ENCODE measurements around the gene UGT8. TPM values are rescaled to one million over a fixed set of nuclear protein-coding genes. Genes with fewer than 3 reads are reported as not detected.

Gene UGT8
- total and polyA plus RNA-seq, 3 donors from 2014 or later, result 4.1 to 6.9 (median 5.6) TPM

DNA sequence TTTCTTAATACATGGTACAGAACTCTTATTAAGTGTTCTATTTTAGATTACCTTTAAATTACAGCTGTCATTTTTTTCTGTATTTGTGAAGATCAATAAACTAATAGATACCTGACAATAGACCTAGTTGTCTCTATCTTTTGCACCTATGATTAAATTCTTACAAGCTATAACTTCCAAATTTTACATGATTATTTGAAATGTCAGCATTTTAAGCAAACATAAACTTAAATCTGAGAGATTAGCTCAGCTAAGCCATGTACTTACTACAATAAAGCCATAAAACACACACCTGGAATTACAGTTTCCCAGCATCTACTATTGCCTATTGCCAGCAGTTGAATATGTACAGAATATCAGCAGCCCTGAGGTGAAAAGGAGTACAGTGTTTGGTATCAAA is 118.8 kb downstream of the UGT8 start:
- Histone ChIP-seq H3K27ac (no peak overlapping the region), H3K9me3 (no peaks in the 10 kb centered on the region), H3K4me3 (no peak overlapping the region), H3K27me3 (no peaks in the 10 kb centered on the region), H3K4me1 (no peaks in the 10 kb centered on the region), H3K36me3 (ENCODE audit: low read depth, missing control alignments) (no peaks in the 10 kb centered on the region)
- intact Hi-C loops (cut with DNase I; ENCODE audit: low total_unique reads), result no loop called here
- TF ChIP-seq, protein P1, sequence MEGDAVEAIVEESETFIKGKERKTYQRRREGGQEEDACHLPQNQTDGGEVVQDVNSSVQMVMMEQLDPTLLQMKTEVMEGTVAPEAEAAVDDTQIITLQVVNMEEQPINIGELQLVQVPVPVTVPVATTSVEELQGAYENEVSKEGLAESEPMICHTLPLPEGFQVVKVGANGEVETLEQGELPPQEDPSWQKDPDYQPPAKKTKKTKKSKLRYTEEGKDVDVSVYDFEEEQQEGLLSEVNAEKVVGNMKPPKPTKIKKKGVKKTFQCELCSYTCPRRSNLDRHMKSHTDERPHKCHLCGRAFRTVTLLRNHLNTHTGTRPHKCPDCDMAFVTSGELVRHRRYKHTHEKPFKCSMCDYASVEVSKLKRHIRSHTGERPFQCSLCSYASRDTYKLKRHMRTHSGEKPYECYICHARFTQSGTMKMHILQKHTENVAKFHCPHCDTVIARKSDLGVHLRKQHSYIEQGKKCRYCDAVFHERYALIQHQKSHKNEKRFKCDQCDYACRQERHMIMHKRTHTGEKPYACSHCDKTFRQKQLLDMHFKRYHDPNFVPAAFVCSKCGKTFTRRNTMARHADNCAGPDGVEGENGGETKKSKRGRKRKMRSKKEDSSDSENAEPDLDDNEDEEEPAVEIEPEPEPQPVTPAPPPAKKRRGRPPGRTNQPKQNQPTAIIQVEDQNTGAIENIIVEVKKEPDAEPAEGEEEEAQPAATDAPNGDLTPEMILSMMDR (IDR thresholded peaks at IDR 0.05), result no peak
- no peak for TF ChIP-seq POLR2A (IDR thresholded peaks at IDR 0.05)
- DNase-seq, result no peak

DNA sequence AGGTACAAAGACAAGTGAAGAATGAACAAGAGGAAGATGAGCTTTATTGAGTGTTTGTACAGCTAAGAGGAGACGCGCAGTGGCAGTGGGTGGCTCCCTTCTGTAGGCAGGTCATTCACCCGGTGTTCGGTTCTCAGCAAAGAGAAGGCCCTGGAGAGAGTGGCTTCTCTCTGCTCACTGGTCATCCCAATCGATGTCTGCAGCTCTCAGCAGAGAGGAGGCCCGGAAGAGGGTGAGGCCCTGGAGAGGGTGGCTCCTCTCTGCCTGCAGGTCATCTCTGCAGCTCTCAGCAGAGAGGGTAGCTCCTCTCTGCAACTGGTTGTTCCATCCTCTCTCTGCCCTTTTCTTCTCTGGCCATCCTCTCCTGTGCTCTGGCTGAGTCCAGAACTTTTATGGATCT is 126.5 kb downstream of the UGT8 start:
- H3K27ac ChIP-seq, result no peak overlapping the region
- no peak overlapping the region for H3K4me3 ChIP-seq
- H3K9me3 ChIP-seq, result no peaks in the 10 kb centered on the region
- no peaks in the 10 kb centered on the region for H3K36me3 ChIP-seq (ENCODE audit: low read depth, missing control alignments)
- H3K27me3 ChIP-seq, result no peaks in the 10 kb centered on the region
- 59 to 64% methylated on average over 6 of the region's 6 CpGs for WGBS, 2 donors
- no peaks in the 10 kb centered on the region for H3K4me1 ChIP-seq
- TF ChIP-seq, protein P1 (IDR thresholded peaks at IDR 0.05), result no peak
- no peak for TF ChIP-seq POLR2A (IDR thresholded peaks at IDR 0.05)
- intact Hi-C loops (cut with DNase I; ENCODE audit: low total_unique reads), result no loop called here
- DNase-seq, result no peak

DNA sequence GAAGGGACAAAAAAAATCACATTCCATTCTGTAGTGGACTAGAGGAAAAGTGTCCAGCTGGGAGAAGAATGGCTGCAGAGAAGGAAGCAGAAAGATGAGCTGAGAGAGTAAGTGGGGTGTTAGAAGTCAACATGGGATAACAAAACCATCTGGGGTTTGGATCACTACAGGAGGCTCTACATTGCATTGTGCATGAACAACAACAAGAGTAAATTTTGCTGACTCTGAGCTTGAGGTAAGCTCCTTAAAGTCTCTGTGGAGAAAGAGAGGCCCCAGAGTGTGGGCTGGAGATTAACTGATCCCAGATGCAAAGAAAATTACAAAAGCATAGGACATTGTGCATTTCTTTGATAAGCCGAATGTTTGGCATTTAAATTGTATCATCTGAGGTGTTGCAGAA is 128.9 kb downstream of the UGT8 start:
- intact Hi-C loops (cut with DNase I; ENCODE audit: low total_unique reads), result no loop called here
- H3K4me3 ChIP-seq, result no peak overlapping the region
- no peak for DNase-seq
- 0% methylated on average over 1 of the region's 1 CpG for WGBS, 2 donors
- H3K27me3 ChIP-seq, result no peaks in the 10 kb centered on the region
- no peaks in the 10 kb centered on the region for H3K9me3 ChIP-seq
- TF ChIP-seq, protein P1 (IDR thresholded peaks at IDR 0.05), result no peak
- TF ChIP-seq POLR2A (IDR thresholded peaks at IDR 0.05), result no peak
- no peaks in the 10 kb centered on the region for H3K36me3 ChIP-seq (ENCODE audit: low read depth, missing control alignments)
- no peak overlapping the region for H3K27ac ChIP-seq
- no peaks in the 10 kb centered on the region for H3K4me1 ChIP-seq

MicroRNAs encoded within 50 kb of the gene (microRNA counts, 767-probe panel; counts per million panel counts)
- 0 to 152 counts per million in 2 donors for microRNA hsa-miR-577

Small RNAs within 50 kb of the gene (microRNA-seq; reads per million reads assigned to microRNA genes)
- gene MIR577 (ENCODE audit: borderline number of aligned reads in 2 of 2, borderline replicate concordance in 1 of 2), result 0.70 to 1.4 reads per million in 2 donors

Small RNAs within 50 kb of the gene (small RNA-seq; reads per million reads assigned to genes)
- 0 to 0.18 reads per million in 2 donors for gene MIR577

All from testis (tissue), 3 donors.